GM06990 (cell line): ENCODE data around the gene SRPK3.
"Not testable (repeated sequence)": the region's sequence is repeated elsewhere in the genome, so short reads cannot be mapped to it uniquely, and the experiment has no call there.

Experiments
- DNase-seq: peaks from one replicate; pipeline ENCODE4 v3.0.0-alpha.2; 2011; ENCODE audit not compliant: insufficient read length; ENCODE audit errors: extremely low read depth
- H3K27me3 ChIP-seq: replicated peaks from 2 replicates; pipeline ENCODE4 v1.6.0; 2011; ENCODE audit warnings: low read length; ENCODE audit not compliant: control insufficient read depth, insufficient read depth
- H3K36me3 ChIP-seq: 2 replicates; pipeline ENCODE4 v1.5.1; 2011; ENCODE audit warnings: low read length; ENCODE audit not compliant: control insufficient read depth, insufficient read depth
- H3K4me3 ChIP-seq: replicated peaks from 2 replicates; pipeline ENCODE4 v1.5.1; 2011; ENCODE audit warnings: low read depth, mild to moderate bottlenecking, control low read depth, low read length
- TF ChIP-seq, protein P1 (sequence below): IDR thresholded peaks from 2 replicates; pipeline ENCODE4 v1.5.1; 2011; ENCODE audit warnings: low read length, control low read depth, mild to moderate bottlenecking, inconsistent platforms; ENCODE audit not compliant: insufficient read depth, poor library complexity, severe bottlenecking

SRPK3 gene

DNA sequence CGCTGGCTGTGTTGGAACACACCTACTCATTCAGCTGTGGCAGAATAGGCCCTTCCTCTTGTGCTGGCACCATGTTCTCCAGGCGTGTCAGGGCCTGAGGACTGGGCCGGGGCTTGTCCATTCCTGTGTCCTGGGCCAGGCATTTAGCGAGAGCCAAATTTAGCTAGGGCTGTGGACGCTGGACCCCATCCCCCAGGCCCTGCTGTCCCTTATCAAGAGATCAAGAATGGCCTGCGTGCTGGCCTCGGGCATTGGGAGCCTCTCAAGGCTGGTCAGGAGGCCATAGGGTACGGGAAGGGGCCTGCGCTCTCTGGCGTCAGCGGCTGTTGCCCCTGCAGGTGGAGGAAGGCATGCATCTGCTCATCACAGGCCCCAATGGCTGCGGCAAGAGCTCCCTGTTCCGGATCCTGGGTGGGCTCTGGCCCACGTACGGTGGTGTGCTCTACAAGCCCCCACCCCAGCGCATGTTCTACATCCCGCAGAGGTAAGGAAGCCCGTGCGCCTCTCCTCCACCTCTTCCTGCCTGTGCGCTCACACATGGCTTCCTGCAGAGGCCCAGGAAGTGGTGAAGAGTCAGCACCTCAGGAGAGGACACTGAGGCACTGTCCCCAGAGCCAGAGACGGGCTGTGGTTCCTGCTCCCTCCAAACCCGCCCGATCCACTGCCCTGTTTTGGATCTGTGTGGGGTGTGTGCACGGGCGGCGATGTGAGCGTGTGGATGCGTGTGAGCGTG is 40.9 kb upstream of the SRPK3 start:
- TF ChIP-seq, protein P1, sequence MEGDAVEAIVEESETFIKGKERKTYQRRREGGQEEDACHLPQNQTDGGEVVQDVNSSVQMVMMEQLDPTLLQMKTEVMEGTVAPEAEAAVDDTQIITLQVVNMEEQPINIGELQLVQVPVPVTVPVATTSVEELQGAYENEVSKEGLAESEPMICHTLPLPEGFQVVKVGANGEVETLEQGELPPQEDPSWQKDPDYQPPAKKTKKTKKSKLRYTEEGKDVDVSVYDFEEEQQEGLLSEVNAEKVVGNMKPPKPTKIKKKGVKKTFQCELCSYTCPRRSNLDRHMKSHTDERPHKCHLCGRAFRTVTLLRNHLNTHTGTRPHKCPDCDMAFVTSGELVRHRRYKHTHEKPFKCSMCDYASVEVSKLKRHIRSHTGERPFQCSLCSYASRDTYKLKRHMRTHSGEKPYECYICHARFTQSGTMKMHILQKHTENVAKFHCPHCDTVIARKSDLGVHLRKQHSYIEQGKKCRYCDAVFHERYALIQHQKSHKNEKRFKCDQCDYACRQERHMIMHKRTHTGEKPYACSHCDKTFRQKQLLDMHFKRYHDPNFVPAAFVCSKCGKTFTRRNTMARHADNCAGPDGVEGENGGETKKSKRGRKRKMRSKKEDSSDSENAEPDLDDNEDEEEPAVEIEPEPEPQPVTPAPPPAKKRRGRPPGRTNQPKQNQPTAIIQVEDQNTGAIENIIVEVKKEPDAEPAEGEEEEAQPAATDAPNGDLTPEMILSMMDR = no peak
- DNase-seq = no peak
- no peaks in the 10 kb centered on the region for H3K36me3 ChIP-seq
- H3K27me3 ChIP-seq = no peaks in the 10 kb centered on the region
- no peak overlapping the region for H3K4me3 ChIP-seq

- Histone ChIP-seq H3K27me3 (no peaks in the 10 kb centered on the region), H3K36me3 (no peaks in the 10 kb centered on the region), H3K4me3 (no peak overlapping the region)
- no peak for DNase-seq
- TF ChIP-seq, protein P1 = no peak
Measured at GRCh38 chrX:153740631-153741222, 40.1 kb upstream of the SRPK3 start.

GRCh38 chrX:153741446-153741845 is 39.4 kb upstream of the SRPK3 start:
- H3K4me3 ChIP-seq = no peak overlapping the region
- H3K36me3 ChIP-seq = no peaks in the 10 kb centered on the region
- TF ChIP-seq, protein P1 = no peak
- no peak for DNase-seq
- no peaks in the 10 kb centered on the region for H3K27me3 ChIP-seq

DNA sequence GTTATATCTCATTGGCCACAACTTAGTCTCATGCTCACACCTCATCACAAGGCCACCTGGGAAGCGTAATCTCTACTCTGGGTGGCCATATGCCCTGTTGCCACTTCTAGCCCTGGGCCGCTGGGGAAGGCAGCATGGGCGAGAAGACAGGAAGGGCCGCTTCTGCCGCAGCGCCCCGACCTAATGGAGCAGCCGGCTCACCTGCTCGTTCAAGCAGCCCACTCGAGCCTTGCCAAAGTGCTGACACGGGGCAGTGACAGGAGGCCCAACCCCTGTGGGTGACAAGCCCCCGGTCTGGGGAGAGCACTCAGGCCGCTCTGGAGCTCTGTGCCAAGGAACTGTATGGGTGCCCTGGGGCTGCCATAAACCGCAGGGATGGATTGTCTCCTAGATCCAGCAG is 38.7 kb upstream of the SRPK3 start:
- H3K4me3 ChIP-seq, H3K27me3 ChIP-seq, DNase-seq, H3K36me3 ChIP-seq: not testable (repeated sequence)

DNA sequence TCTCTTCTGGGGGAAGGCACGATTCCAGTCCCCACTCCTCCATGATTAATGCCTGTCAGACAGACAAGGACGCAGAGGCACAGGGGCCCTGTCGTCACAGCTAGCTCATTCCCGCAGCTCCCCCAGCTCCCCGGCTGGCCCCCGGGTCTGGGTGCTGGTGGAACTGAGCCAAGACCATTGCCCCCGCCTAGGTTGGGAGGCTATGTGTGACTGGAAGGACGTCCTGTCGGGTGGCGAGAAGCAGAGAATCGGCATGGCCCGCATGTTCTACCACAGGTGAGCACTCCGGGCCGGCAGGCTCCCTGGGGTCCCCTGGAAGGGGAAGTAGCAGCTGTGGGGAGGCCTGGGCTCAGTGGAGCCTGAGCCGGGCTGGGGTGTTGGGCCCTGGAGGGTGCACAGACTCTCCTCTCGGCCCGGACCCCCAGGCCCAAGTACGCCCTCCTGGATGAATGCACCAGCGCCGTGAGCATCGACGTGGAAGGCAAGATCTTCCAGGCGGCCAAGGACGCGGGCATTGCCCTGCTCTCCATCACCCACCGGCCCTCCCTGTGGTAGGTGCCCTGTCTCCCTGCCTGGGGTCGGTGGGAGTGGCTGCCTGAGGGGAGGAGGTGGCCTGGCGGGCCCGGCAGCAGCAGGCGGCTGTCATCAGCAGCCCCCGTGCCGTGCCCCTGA is 37.9 kb upstream of the SRPK3 start:
- H3K4me3 ChIP-seq, H3K36me3 ChIP-seq, H3K27me3 ChIP-seq, DNase-seq: not testable (repeated sequence)

GRCh38 chrX:153743468-153744209 is 37.2 kb upstream of the SRPK3 start:
- not testable (repeated sequence) for H3K27me3 ChIP-seq, DNase-seq, H3K4me3 ChIP-seq, H3K36me3 ChIP-seq
